H1 (cell line): ENCODE results near the gene RNF5. TPM values are rescaled to one million over a fixed set of nuclear protein-coding genes. Genes with fewer than 3 reads are reported as not detected.

ENCODE experiments used
- CTCF ChIA-PET: fragments of 300-600 bp; sonication (Branson Sonifier 250); formaldehyde crosslinking; loops from one replicate; lab custom pipeline; 2021; ENCODE audit not compliant: partially characterized antibody; lab: Charles Lee
- POLR2A ChIA-PET: fragments of 300-600 bp; sonication (Branson Sonifier 250); formaldehyde crosslinking; loops from one replicate; lab custom pipeline; 2021; ENCODE audit warnings: inconsistent platforms; ENCODE audit not compliant: partially characterized antibody; lab: Charles Lee
- DNase-seq, 2 experiments: peaks; one replicate each; pipeline versions ENCODE4 v3.0.0 to v3.0.0-alpha.2; 2010 to 2022; ENCODE audit warnings: low spot score in 2 of 2, low read depth in 1 of 2, mixed read lengths in 1 of 2
- FAIRE-seq: peaks from 2 replicates; lab custom pipeline; 2011; peaks lifted over from hg19 to GRCh38; lab: Jason Lieb, UNC
- H2AFZ ChIP-seq: 2 replicates; pipeline ENCODE4 v1.8.1; 2012; ENCODE audit warnings: low read length, inconsistent platforms
- H2AK5ac ChIP-seq: 2 replicates; pipeline ENCODE4 v1.6.1; 2013; ENCODE audit warnings: low read depth, low read length
- H2BK120ac ChIP-seq: replicated peaks from 2 replicates; pipeline ENCODE3; 2013; ENCODE audit warnings: low read depth, low read length, inconsistent platforms
- H2BK12ac ChIP-seq: 2 replicates; pipeline ENCODE4 v1.6.1; 2013; ENCODE audit warnings: low read depth, low read length
- H2BK15ac ChIP-seq: 2 replicates; pipeline ENCODE4 v1.6.1; 2013; ENCODE audit warnings: low read length
- H2BK20ac ChIP-seq: 2 replicates; pipeline ENCODE4 v1.6.1; 2013; ENCODE audit warnings: low read length
- H2BK5ac ChIP-seq: 2 replicates; pipeline ENCODE4 v1.6.1; 2013; ENCODE audit warnings: low read depth, low read length
- H3K14ac ChIP-seq: 2 replicates; pipeline ENCODE4 v1.6.1; 2013; ENCODE audit warnings: inconsistent platforms; ENCODE audit not compliant: insufficient read length
- H3K18ac ChIP-seq: 2 replicates; pipeline ENCODE4 v1.6.1; 2013; ENCODE audit warnings: low read length; ENCODE audit errors: extremely low read depth
- H3K23ac ChIP-seq: 2 replicates; pipeline ENCODE4 v1.6.1; 2013; ENCODE audit warnings: inconsistent platforms; ENCODE audit not compliant: insufficient read length
- H3K23me2 ChIP-seq: 2 replicates; pipeline ENCODE4 v1.6.1; 2013; ENCODE audit warnings: low read depth, low read length
- H3K27ac ChIP-seq: 2 replicates; pipeline ENCODE4 v1.6.1; 2011; ENCODE audit warnings: low read depth, low read length, inconsistent platforms
- H3K27me3 ChIP-seq, 4 experiments: replicated peaks in 1 of 4; 1 replicate in 1 of 4; 2 replicates in 3 of 4; pipeline versions ENCODE4 v1.6.1 to v1.8.1; 2011 to 2013; ENCODE audit warnings: low read length in 3 of 4, mild to moderate bottlenecking in 3 of 4, inconsistent platforms in 2 of 4, mixed read lengths in 2 of 4, moderate library complexity in 1 of 4; ENCODE audit not compliant: control insufficient read depth in 3 of 4, insufficient read depth in 3 of 4; ENCODE audit errors: extremely low read depth in 1 of 4
- H3K36me3 ChIP-seq, 4 experiments: 2 replicates each; pipeline versions ENCODE4 v1.6.1 to v1.8.1; 2011 to 2013; ENCODE audit warnings: mild to moderate bottlenecking in 4 of 4, low read length in 3 of 4, moderate library complexity in 2 of 4, control low read depth in 1 of 4, inconsistent platforms in 1 of 4; ENCODE audit not compliant: insufficient read depth in 4 of 4, control insufficient read depth in 2 of 4
- H3K4ac ChIP-seq: replicated peaks from 2 replicates; pipeline ENCODE3; 2013; ENCODE audit warnings: low read length, low read depth, mixed read lengths, inconsistent platforms; ENCODE audit not compliant: insufficient read length
- H3K4me1 ChIP-seq, 4 experiments: replicated peaks in 1 of 4; 1 replicate in 1 of 4; 2 replicates in 3 of 4; pipeline versions ENCODE4 v1.6.1 to v1.8.1; 2011 to 2013; ENCODE audit warnings: low read length in 3 of 4, inconsistent platforms in 2 of 4, mixed read lengths in 1 of 4; ENCODE audit not compliant: insufficient read depth in 4 of 4, control insufficient read depth in 3 of 4
- H3K4me2 ChIP-seq, 2 experiments: 2 replicates each; pipeline versions ENCODE4 v1.6.1 to v1.8.1; 2011 to 2013; ENCODE audit warnings: low read depth in 2 of 2, low read length in 2 of 2, control low read depth in 1 of 2, inconsistent platforms in 1 of 2, mild to moderate bottlenecking in 1 of 2; ENCODE audit not compliant: insufficient read depth in 1 of 2
- H3K4me3 ChIP-seq, 4 experiments: fragments of 200-600, 300-600 bp in 1 of 4; sonication (generic), shearing (Covaris generic), sonication (Bioruptor Twin) in 1 of 4; 2 replicates each; pipeline versions ENCODE4 v1.5.1 to v1.8.1; 2011 to 2016; ENCODE audit warnings: low read length in 4 of 4, low read depth in 3 of 4, control low read depth in 2 of 4, inconsistent platforms in 2 of 4, mild to moderate bottlenecking in 2 of 4, mixed read lengths in 1 of 4, moderate library complexity in 1 of 4; ENCODE audit not compliant: insufficient read depth in 2 of 4; ENCODE audit errors: extremely low read depth in 1 of 4
- H3K56ac ChIP-seq: replicated peaks from 2 replicates; pipeline ENCODE3; 2013; ENCODE audit warnings: low read depth, mild to moderate bottlenecking, mixed read lengths, low read length, inconsistent platforms; ENCODE audit not compliant: insufficient read length
- H3K79me1 ChIP-seq: 2 replicates; pipeline ENCODE4 v1.6.1; 2013; ENCODE audit warnings: low read depth, low read length, control low read depth
- H3K79me2 ChIP-seq, 2 experiments: 2 replicates each; pipeline versions ENCODE4 v1.6.1 to v1.8.1; 2012 to 2013; ENCODE audit warnings: low read length in 2 of 2, mild to moderate bottlenecking in 2 of 2, inconsistent platforms in 1 of 2; ENCODE audit not compliant: insufficient read depth in 2 of 2, control insufficient read depth in 1 of 2
- H3K9ac ChIP-seq, 4 experiments: replicated peaks in 1 of 4; 1 replicate in 1 of 4; 2 replicates in 3 of 4; pipeline versions ENCODE4 v1.6.1 to v1.8.1; 2011 to 2013; ENCODE audit warnings: low read depth in 3 of 4, low read length in 3 of 4, control low read depth in 2 of 4, mild to moderate bottlenecking in 2 of 4, moderate library complexity in 2 of 4, inconsistent platforms in 1 of 4; ENCODE audit errors: extremely low read depth in 1 of 4
- H3K9me3 ChIP-seq, 2 experiments: 2 replicates each; pipeline versions ENCODE4 v1.6.1 to v1.8.1; 2012 to 2013; ENCODE audit warnings: mild to moderate bottlenecking in 2 of 2, moderate library complexity in 2 of 2, control low read depth in 1 of 2, inconsistent platforms in 1 of 2, low read depth in 1 of 2, low read length in 1 of 2, mixed read lengths in 1 of 2; ENCODE audit not compliant: insufficient read depth in 2 of 2
- H4K20me1 ChIP-seq, 2 experiments: replicated peaks in 1 of 2; 2 replicates each; pipeline versions ENCODE3 to v1.8.1; 2011 to 2013; ENCODE audit warnings: inconsistent platforms in 2 of 2, low read length in 2 of 2, mild to moderate bottlenecking in 1 of 2; ENCODE audit not compliant: insufficient read depth in 2 of 2, control insufficient read depth in 1 of 2
- H4K5ac ChIP-seq: 2 replicates; pipeline ENCODE4 v1.6.1; 2013; ENCODE audit warnings: low read length, low read depth, mixed read lengths, inconsistent platforms; ENCODE audit not compliant: insufficient read length
- H4K8ac ChIP-seq: 2 replicates; pipeline ENCODE4 v1.8.0; 2013; ENCODE audit warnings: mild to moderate bottlenecking, moderate library complexity, low read length, inconsistent platforms; ENCODE audit not compliant: insufficient read depth; ENCODE audit errors: extremely low read depth
- H4K91ac ChIP-seq: replicated peaks from 2 replicates; pipeline ENCODE3; 2013; ENCODE audit warnings: low read length, mixed read lengths, inconsistent platforms; ENCODE audit not compliant: insufficient read length
- BCL11A ChIP-seq, 2 experiments: IDR thresholded peaks; one replicate each; pipeline ENCODE4 v1.6.1; 2011; ENCODE audit warnings: low read depth in 2 of 2, low read length in 2 of 2, mild to moderate bottlenecking in 2 of 2
- EP300 ChIP-seq, 2 experiments: IDR thresholded peaks; 1 replicate in 1 of 2; 2 replicates in 1 of 2; pipeline ENCODE4 v1.6.1; 2011 to 2012; ENCODE audit warnings: low read depth in 2 of 2, low read length in 2 of 2, mild to moderate bottlenecking in 2 of 2, borderline replicate concordance in 1 of 2, inconsistent platforms in 1 of 2, moderate library complexity in 1 of 2
- GABPA ChIP-seq: IDR thresholded peaks from 2 replicates; pipeline ENCODE4 v1.6.1; 2011; ENCODE audit warnings: mild to moderate bottlenecking, low read length, moderate library complexity, borderline replicate concordance; ENCODE audit not compliant: insufficient read depth
- JUN ChIP-seq: IDR thresholded peaks from 2 replicates; pipeline ENCODE4 v1.6.1; 2011; ENCODE audit warnings: low read depth, mild to moderate bottlenecking, improper control_type of control experiment, low read length
- KDM4A ChIP-seq: IDR thresholded peaks from one replicate; pipeline ENCODE4 v1.7.1; 2012; ENCODE audit warnings: low read depth, mild to moderate bottlenecking, moderate library complexity, low read length, inconsistent platforms; ENCODE audit not compliant: severe bottlenecking
- RXRA ChIP-seq: IDR thresholded peaks from 2 replicates; pipeline ENCODE4 v1.6.1; 2011; ENCODE audit warnings: low read depth, mild to moderate bottlenecking, low read length, moderate library complexity; ENCODE audit not compliant: insufficient read depth
- SIRT6 ChIP-seq: IDR thresholded peaks from one replicate; pipeline ENCODE4 v1.7.1; 2012; ENCODE audit warnings: low read length, inconsistent platforms
- SP1 ChIP-seq: IDR thresholded peaks from 2 replicates; pipeline ENCODE4 v1.6.1; 2011; ENCODE audit warnings: low read depth, low read length
- ZNF274 ChIP-seq: IDR thresholded peaks from 2 replicates; pipeline ENCODE4 v1.7.0; 2012; ENCODE audit warnings: low read length, borderline replicate concordance; ENCODE audit errors: extremely low read depth
- WGBS, 2 experiments: shearing (Covaris generic) in 1 of 2; methylation state at CpG; one replicate each; pipeline versions ENCODE4 v1.1.6 to v1.1.7; 2013 to 2015; ENCODE audit warnings: low lambda C conversion rate in 2 of 2, mixed read lengths in 2 of 2, inconsistent platforms in 1 of 2, low coverage in 1 of 2, missing lambda C conversion rate in 1 of 2; ENCODE audit not compliant: insufficient replicate concordance in 2 of 2, insufficient coverage in 1 of 2, insufficient read length in 1 of 2; ENCODE audit errors: extremely low coverage in 1 of 2, missing lambda C conversion rate in 1 of 2; 5-methylcytosine and 5-hydroxymethylcytosine counted together
- polyA plus RNA-seq, 7 experiments: library from polyadenylated mRNA; depleted of rRNA in 3 of 7; stranded (reverse) in 5 of 7; unstranded in 2 of 7; fragments of >200 nt in 5 of 7; fragments of 200-250 nt in 2 of 7; gene quantifications; 1 replicate in 5 of 7; 2 replicates in 1 of 7; 4 replicates in 1 of 7; pipeline versions ENCODE4 v1.2.1 to v1.2.3, GENCODE V29; 2011 to 2013; ENCODE audit warnings: missing spikeins in 2 of 7, mixed read lengths in 2 of 7
- total RNA-seq: library from RNA; stranded (reverse); fragmentation: NEBNext Ultra II Directional; extraction: Animal tissue kit (Norgen Biotek cat#: 25700); gene quantifications from 2 replicates; pipeline ENCODE4 v1.2.1, GENCODE V29; 2021

The RNF5 gene
- total and polyA plus RNA-seq, 2 of the 8 experiments (the other 6 are each of a cell fraction or from before 2014, with no cell fraction given) = 90.0 to 158 TPM

GRCh38 chr6:32153564-32154513 lies 24.4 kb upstream of the RNF5 start, which contains the start of gene PPT2:
Gene PPT2 (plus strand): TSS chr6:32154141. CDS start chr6:32154595, 454 bp downstream.
- H4K5ac ChIP-seq = no peak within 1 kb of the TSS
- H3K36me3 ChIP-seq = peaks cover 4 to 14% (median 10%) of the 10 kb centered on the region in 4 experiments; a peak in 6 of 8 replicates
- ChIA-PET POLR2A (interaction anchor here (0.8 to 4.7 kb wide), 16 partner anchors 8 to 104 kb away, joined by 3 to 30 read pairs (median 4); partner anchors contain the start of genes AGPAT1, ATF6B, EGFL8 and FKBPL), CTCF (interaction anchor here (1.0 to 3.3 kb wide), 11 partner anchors 10 to 42 kb away, joined by 3 to 19 read pairs (median 6); partner anchors contain the start of genes ATF6B, EGFL8 and FKBPL)
- peak within 1 kb of the TSS; percentile 24 for H3K4ac ChIP-seq
- no peak within 1 kb of the TSS for H3K56ac ChIP-seq
- H2BK5ac ChIP-seq = peak within 1 kb of the TSS; percentile 87; the same call in 1 of the 2 replicates
- peak within 1 kb of the TSS; percentile 65 to 80 (median 73) for H3K9ac ChIP-seq
- peaks cover 4 to 40% (median 37%) of the 10 kb centered on the region in 4 experiments for H3K27me3 ChIP-seq
- H3K14ac ChIP-seq = no peak within 1 kb of the TSS
- H2BK20ac ChIP-seq = no peak within 1 kb of the TSS
- H3K4me2 ChIP-seq = peak within 1 kb of the TSS; percentile 92 to 94
- no peaks in the 10 kb centered on the region for H3K9me3 ChIP-seq
- peak within 1 kb of the TSS; percentile 54 for H2AFZ ChIP-seq
- H3K4me1 ChIP-seq = peaks cover 10 to 28% (median 16%) of the 10 kb centered on the region in 4 experiments
- H4K20me1 ChIP-seq = no peaks in the 10 kb centered on the region
- peak within 1 kb of the TSS; percentile 71; the same call in 1 of the 2 replicates for H2BK12ac ChIP-seq
- peak within 1 kb of the TSS; percentile 77 to 98 (median 92) for H3K4me3 ChIP-seq
- peak within 1 kb of the TSS; percentile 93 for H3K18ac ChIP-seq
- H2BK120ac ChIP-seq = peak within 1 kb of the TSS; percentile 77
- H3K79me1 ChIP-seq = 0 out of 2 replicates have a peak, but pooled peaks cover 3% of the 10 kb centered on the region
- peaks cover 0 to 5% of the 10 kb centered on the region in 2 experiments; a peak in 1 of 4 replicates for H3K79me2 ChIP-seq
- 0 out of 2 replicates have a peak within 1 kb of the TSS, but pooled peaks have one; percentile 43 for H2AK5ac ChIP-seq
- peak; percentile 74 to 88 for DNase-seq
- peak within 1 kb of the TSS; percentile 58 for H4K91ac ChIP-seq
- WGBS, 2 experiments = 2% methylated on average over 38 of the region's 52 CpGs; no CpG with 5 or more reads in 1 of the 2 experiments
- H3K23ac ChIP-seq = no peak within 1 kb of the TSS
- H3K27ac ChIP-seq = peak within 1 kb of the TSS; percentile 70
- no peak for FAIRE-seq
- H3K23me2 ChIP-seq = peaks cover 25% of the 10 kb centered on the region
- peak within 1 kb of the TSS; percentile 87; the same call in 1 of the 2 replicates for H4K8ac ChIP-seq
- H2BK15ac ChIP-seq = 0 out of 2 replicates have a peak within 1 kb of the TSS, but pooled peaks have one; percentile 10
- TF ChIP-seq GABPA = no peak; the same call in 1 of the 2 replicates
- no peak for TF ChIP-seq JUN
- TF ChIP-seq EP300 (IDR thresholded peaks at IDR 0.05; ENCODE audit: borderline replicate concordance in 1 of 2, low read depth in 2 of 2, low read length in 2 of 2) = peak in 1 of 2 experiments; percentile 97; a peak in 2 of 3 replicates
- TF ChIP-seq SIRT6 = no peak
- TF ChIP-seq BCL11A (IDR thresholded peaks at IDR 0.05; ENCODE audit: low read depth in 2 of 2, low read length in 2 of 2) = no peak
- TF ChIP-seq ZNF274 = no peak
- peak; percentile 98 for TF ChIP-seq KDM4A
- no peak for TF ChIP-seq RXRA
- TF ChIP-seq SP1 = peak; percentile 68; the same call in 1 of the 2 replicates
